Measurements from ENCODE around the gene RYR2.

GRCh38 chr1:237709355-237709754 is 667.4 kb downstream of the RYR2 start:
- no peak for TF ChIP-seq POLR2A (IDR thresholded peaks at IDR 0.05)
- TF ChIP-seq, protein P1, sequence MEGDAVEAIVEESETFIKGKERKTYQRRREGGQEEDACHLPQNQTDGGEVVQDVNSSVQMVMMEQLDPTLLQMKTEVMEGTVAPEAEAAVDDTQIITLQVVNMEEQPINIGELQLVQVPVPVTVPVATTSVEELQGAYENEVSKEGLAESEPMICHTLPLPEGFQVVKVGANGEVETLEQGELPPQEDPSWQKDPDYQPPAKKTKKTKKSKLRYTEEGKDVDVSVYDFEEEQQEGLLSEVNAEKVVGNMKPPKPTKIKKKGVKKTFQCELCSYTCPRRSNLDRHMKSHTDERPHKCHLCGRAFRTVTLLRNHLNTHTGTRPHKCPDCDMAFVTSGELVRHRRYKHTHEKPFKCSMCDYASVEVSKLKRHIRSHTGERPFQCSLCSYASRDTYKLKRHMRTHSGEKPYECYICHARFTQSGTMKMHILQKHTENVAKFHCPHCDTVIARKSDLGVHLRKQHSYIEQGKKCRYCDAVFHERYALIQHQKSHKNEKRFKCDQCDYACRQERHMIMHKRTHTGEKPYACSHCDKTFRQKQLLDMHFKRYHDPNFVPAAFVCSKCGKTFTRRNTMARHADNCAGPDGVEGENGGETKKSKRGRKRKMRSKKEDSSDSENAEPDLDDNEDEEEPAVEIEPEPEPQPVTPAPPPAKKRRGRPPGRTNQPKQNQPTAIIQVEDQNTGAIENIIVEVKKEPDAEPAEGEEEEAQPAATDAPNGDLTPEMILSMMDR (IDR thresholded peaks at IDR 0.05), result no peak
